Endodermal cell (in vitro differentiated cells): ENCODE data around the gene IFITM10. TPM values are rescaled to one million over a fixed set of nuclear protein-coding genes. Genes with fewer than 3 reads are reported as not detected.

Source experiments
- DNase-seq: peaks from one replicate; pipeline ENCODE4 v3.0.0-alpha.2; 2017
- H3K27ac ChIP-seq: 2 replicates; pipeline ENCODE4 v1.5.1; 2013; ENCODE audit warnings: mild to moderate bottlenecking, low read depth, low read length, moderate library complexity
- H3K27me3 ChIP-seq: 2 replicates; pipeline ENCODE4 v1.6.1; 2013; ENCODE audit warnings: mild to moderate bottlenecking, low read length, moderate library complexity; ENCODE audit not compliant: insufficient read depth, control insufficient read depth, poor library complexity, severe bottlenecking
- H3K36me3 ChIP-seq: 2 replicates; pipeline ENCODE4 v1.7.0; 2013; ENCODE audit warnings: mild to moderate bottlenecking, low read length, moderate library complexity; ENCODE audit not compliant: control insufficient read depth, insufficient read depth
- H3K4me1 ChIP-seq: one replicate; pipeline ENCODE4 v1.7.0; 2013; ENCODE audit warnings: low read length; ENCODE audit not compliant: control insufficient read depth, insufficient read depth
- H3K4me3 ChIP-seq: 2 replicates; pipeline ENCODE4 v1.5.1; 2013; ENCODE audit warnings: mild to moderate bottlenecking, low read length, moderate library complexity
- H3K9ac ChIP-seq: 2 replicates; pipeline ENCODE4 v1.6.1; 2013; ENCODE audit warnings: mild to moderate bottlenecking, low read length, moderate library complexity; ENCODE audit not compliant: poor library complexity, severe bottlenecking; ENCODE audit errors: extremely low read depth
- H3K9me3 ChIP-seq: 2 replicates; pipeline ENCODE4 v1.6.1; 2013; ENCODE audit warnings: mild to moderate bottlenecking, low read length, moderate library complexity; ENCODE audit not compliant: control insufficient read depth
- H3K27ac Mint-ChIP-seq: 2 replicates; pipeline ENCODE4 v1.8.0; 2020; ENCODE audit warnings: mixed read lengths
- H3K27me3 Mint-ChIP-seq: 2 replicates; pipeline ENCODE4 v1.8.0; 2021; ENCODE audit warnings: mild to moderate bottlenecking, mixed read lengths; ENCODE audit not compliant: insufficient read depth
- H3K36me3 Mint-ChIP-seq: 2 replicates; pipeline ENCODE4 v1.8.0; 2020; ENCODE audit warnings: low read depth, mixed read lengths
- H3K4me1 Mint-ChIP-seq: 2 replicates; pipeline ENCODE4 v1.8.0; 2020; ENCODE audit warnings: mixed read lengths
- H3K4me3 Mint-ChIP-seq: 2 replicates; pipeline ENCODE4 v1.8.0; 2020; ENCODE audit warnings: mild to moderate bottlenecking, moderate library complexity, mixed read lengths
- H3K9me3 Mint-ChIP-seq: 2 replicates; pipeline ENCODE4 v1.8.0; 2020; ENCODE audit warnings: mild to moderate bottlenecking, mixed read lengths
- CTCF ChIP-seq: fragments of 200-600 bp; sonication (generic); conservative IDR thresholded peaks from 2 replicates; pipeline ENCODE4 v1.5.0; 2021; ENCODE audit warnings: antibody characterized with exemption, mild to moderate bottlenecking
- WGBS, 2 experiments: methylation state at CpG; one replicate each; pipeline versions ENCODE4 v1.1.5 to v1.1.7; 2013; ENCODE audit warnings: missing lambda C conversion rate in 2 of 2, mixed read lengths in 1 of 2; ENCODE audit not compliant: insufficient coverage in 1 of 2, insufficient read length in 1 of 2; 5-methylcytosine and 5-hydroxymethylcytosine counted together
- total RNA-seq, 2 donors: library from RNA; stranded (reverse); fragmentation: NEBNext Ultra II Directional in 1 of 2; extraction: Animal tissue kit (Norgen Biotek cat#: 25700) in 1 of 2; gene quantifications; 2 replicates in 1 of 2; 3 replicates in 1 of 2; pipeline ENCODE4 v1.2.1, GENCODE V29; 2021

The IFITM10 gene
- total RNA-seq, 2 donors from 2014 or later = 0.75 to 1.0 TPM

DNA sequence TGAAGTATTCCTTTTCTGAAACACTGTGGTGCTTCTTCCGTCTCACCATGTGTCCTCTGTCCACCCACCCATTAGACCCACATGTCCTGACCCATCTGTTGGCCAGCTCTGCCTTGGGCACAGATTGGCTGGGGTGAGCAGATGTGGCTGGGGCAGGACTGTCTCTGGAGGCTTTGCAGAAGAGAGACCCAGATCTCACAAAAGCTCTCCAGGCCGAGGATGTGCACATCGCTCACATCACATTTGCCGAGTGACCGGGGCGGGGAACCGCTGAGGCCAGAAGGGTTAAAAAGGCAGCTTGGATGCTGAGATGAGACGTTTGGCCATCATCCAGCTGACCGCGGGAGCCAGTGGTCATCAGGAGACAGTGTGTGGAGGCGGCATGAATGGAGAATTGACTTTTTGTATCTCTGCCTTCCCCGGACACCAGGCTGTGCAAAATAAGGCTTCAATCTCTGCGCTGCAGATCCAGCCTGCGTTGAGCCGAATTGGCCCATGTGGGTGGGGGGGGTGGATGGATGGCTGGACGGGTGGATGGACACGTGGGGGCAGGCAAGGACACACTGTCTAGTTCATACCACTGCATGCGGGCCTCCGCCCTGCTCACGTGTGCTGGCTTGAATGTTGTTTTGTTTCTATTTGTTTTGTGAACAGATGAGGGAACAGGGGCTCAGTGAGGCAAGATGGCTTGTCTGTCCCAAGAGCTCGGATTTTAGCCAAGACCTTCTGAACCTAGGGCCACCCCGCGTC lies 6.1 kb downstream of the IFITM10 start:
- no peak overlapping the region for H3K9ac ChIP-seq
- no peak for TF ChIP-seq CTCF
- H3K27me3 ChIP-seq = peaks cover 73% of the 10 kb centered on the region
- Mint-ChIP-seq H3K27ac (no peak overlapping the region), H3K27me3 (peaks cover 48% of the 10 kb centered on the region), H3K4me3 (no peak overlapping the region), H3K4me1 (no peaks in the 10 kb centered on the region), H3K36me3 (no peaks in the 10 kb centered on the region), H3K9me3 (no peaks in the 10 kb centered on the region)
- no peaks in the 10 kb centered on the region for H3K9me3 ChIP-seq
- no peaks in the 10 kb centered on the region for H3K36me3 ChIP-seq
- no peaks in the 10 kb centered on the region for H3K4me1 ChIP-seq
- no peak overlapping the region for H3K27ac ChIP-seq
- H3K4me3 ChIP-seq = no peak overlapping the region
- WGBS, 2 experiments = 85 to 86% methylated on average over 15 to 23 of the region's 23 CpGs
- DNase-seq = no peak

- Mint-ChIP-seq H3K4me1 (no peaks in the 10 kb centered on the region), H3K4me3 (no peak overlapping the region), H3K36me3 (no peaks in the 10 kb centered on the region), H3K9me3 (no peaks in the 10 kb centered on the region), H3K27me3 (peaks cover 47% of the 10 kb centered on the region), H3K27ac (no peak overlapping the region)
- no peak for DNase-seq
- Histone ChIP-seq H3K4me1 (no peaks in the 10 kb centered on the region), H3K27ac (no peak overlapping the region), H3K9me3 (no peaks in the 10 kb centered on the region), H3K4me3 (no peak overlapping the region), H3K36me3 (no peaks in the 10 kb centered on the region), H3K9ac (no peak overlapping the region), H3K27me3 (peaks cover 67% of the 10 kb centered on the region)
- no peak for TF ChIP-seq CTCF
- WGBS, 2 experiments = 78 to 86% methylated on average over 8 to 10 of the region's 10 CpGs
These were observed 6.7 kb downstream of the IFITM10 start for GRCh38 chr11:1743585-1744136.

DNA sequence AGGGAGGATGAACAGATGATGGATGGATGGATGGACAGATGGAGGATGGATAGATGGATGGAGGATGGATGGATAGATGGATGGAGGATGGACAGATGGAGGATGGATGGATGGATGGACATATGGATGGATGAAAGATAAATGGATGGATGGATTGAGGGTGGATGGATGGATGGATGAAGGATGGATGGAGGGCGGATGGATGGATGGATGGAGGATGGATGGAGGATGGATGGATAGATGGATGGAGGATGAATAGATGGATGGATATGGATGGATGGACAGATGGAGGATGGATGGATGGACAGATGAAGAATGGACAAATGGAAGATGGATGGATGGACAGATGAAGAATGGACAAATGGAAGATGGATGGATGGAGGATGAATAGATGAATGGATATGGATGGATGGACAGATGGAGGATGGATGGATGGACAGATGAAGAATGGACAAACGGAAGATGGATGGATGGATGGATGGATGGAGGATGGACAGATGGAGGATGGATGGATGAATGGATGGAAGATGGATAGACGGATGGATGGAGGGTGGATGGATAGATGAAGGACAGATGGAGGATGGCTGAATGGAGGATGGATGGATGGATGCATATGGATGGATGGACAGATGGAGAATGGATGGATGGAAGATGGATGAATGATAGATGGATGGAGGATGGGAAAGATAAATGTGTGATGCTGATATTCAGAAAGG lies 7.4 kb downstream of the IFITM10 start:
- H3K9me3 Mint-ChIP-seq = no peaks in the 10 kb centered on the region
- 82 to 89% methylated on average over 3 of the region's 3 CpGs for WGBS, 2 experiments
- no peaks in the 10 kb centered on the region for H3K4me1 ChIP-seq
- H3K4me3 ChIP-seq = no peak overlapping the region
- no peaks in the 10 kb centered on the region for H3K4me1 Mint-ChIP-seq
- no peak overlapping the region for H3K4me3 Mint-ChIP-seq
- H3K27me3 ChIP-seq = peaks cover 60% of the 10 kb centered on the region
- no peak for DNase-seq
- no peak overlapping the region for H3K27ac Mint-ChIP-seq
- no peaks in the 10 kb centered on the region for H3K36me3 Mint-ChIP-seq
- no peaks in the 10 kb centered on the region for H3K9me3 ChIP-seq
- H3K36me3 ChIP-seq = no peaks in the 10 kb centered on the region
- no peak overlapping the region for H3K9ac ChIP-seq
- TF ChIP-seq CTCF = no peak
- peaks cover 47% of the 10 kb centered on the region for H3K27me3 Mint-ChIP-seq
- no peak overlapping the region for H3K27ac ChIP-seq
